ENCODE measurements around the gene CDH24. TPM values are rescaled to one million over a fixed set of nuclear protein-coding genes. Genes with fewer than 3 reads are reported as not detected.

CDH24 gene
- total RNA-seq, 1 experiment from 2014 or later: 17.9 TPM

DNA sequence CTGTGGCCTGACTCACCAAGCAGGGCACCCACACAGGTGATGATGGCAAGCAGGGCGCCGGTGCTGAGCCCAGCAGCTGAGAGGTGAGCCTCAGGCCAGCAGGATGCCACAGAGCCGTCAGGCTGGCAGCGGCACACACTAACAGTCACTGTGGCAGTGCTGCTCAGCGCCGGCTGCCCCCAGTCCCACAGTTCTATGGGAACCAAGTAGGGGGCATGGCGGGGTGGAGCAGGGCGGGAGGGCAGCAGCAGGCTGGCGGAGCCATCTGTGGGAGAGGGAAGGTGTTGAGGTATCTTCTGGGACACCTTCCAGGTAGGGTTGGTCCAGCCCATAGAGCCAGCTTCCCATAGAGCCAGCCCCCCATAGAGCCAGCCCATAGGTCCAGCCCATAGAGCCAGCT is 8.3 kb downstream of the CDH24 start (continued):
- TF ChIP-seq, protein P1, sequence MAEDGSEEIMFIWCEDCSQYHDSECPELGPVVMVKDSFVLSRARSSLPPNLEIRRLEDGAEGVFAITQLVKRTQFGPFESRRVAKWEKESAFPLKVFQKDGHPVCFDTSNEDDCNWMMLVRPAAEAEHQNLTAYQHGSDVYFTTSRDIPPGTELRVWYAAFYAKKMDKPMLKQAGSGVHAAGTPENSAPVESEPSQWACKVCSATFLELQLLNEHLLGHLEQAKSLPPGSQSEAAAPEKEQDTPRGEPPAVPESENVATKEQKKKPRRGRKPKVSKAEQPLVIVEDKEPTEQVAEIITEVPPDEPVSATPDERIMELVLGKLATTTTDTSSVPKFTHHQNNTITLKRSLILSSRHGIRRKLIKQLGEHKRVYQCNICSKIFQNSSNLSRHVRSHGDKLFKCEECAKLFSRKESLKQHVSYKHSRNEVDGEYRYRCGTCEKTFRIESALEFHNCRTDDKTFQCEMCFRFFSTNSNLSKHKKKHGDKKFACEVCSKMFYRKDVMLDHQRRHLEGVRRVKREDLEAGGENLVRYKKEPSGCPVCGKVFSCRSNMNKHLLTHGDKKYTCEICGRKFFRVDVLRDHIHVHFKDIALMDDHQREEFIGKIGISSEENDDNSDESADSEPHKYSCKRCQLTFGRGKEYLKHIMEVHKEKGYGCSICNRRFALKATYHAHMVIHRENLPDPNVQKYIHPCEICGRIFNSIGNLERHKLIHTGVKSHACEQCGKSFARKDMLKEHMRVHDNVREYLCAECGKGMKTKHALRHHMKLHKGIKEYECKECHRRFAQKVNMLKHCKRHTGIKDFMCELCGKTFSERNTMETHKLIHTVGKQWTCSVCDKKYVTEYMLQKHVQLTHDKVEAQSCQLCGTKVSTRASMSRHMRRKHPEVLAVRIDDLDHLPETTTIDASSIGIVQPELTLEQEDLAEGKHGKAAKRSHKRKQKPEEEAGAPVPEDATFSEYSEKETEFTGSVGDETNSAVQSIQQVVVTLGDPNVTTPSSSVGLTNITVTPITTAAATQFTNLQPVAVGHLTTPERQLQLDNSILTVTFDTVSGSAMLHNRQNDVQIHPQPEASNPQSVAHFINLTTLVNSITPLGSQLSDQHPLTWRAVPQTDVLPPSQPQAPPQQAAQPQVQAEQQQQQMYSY (CRISPR knock-in tag; IDR thresholded peaks at IDR 0.05): no peak
- TF ChIP-seq ZBTB21 (CRISPR knock-in tag; IDR thresholded peaks at IDR 0.05; ENCODE audit: borderline replicate concordance) (no peak), FOXJ3 (CRISPR knock-in tag; IDR thresholded peaks at IDR 0.05; ENCODE audit: borderline replicate concordance) (no peak), SP1 (CRISPR knock-in tag; conservative IDR thresholded peaks at IDR 0.05) (no peak), CDX4 (CRISPR knock-in tag; IDR thresholded peaks at IDR 0.05; ENCODE audit: borderline replicate concordance) (no peak), NR1H2 (CRISPR knock-in tag; IDR thresholded peaks at IDR 0.05) (no peak), OVOL2 (CRISPR knock-in tag; IDR thresholded peaks at IDR 0.05; ENCODE audit: borderline replicate concordance) (no peak), TEAD1 (CRISPR knock-in tag; IDR thresholded peaks at IDR 0.05) (no peak), JAZF1 (CRISPR knock-in tag; IDR thresholded peaks at IDR 0.05) (no peak), ZNF423 (CRISPR knock-in tag; IDR thresholded peaks at IDR 0.05) (no peak), PREB (CRISPR knock-in tag; IDR thresholded peaks at IDR 0.05; ENCODE audit: borderline replicate concordance) (no peak)
- TF ChIP-seq, protein P2, sequence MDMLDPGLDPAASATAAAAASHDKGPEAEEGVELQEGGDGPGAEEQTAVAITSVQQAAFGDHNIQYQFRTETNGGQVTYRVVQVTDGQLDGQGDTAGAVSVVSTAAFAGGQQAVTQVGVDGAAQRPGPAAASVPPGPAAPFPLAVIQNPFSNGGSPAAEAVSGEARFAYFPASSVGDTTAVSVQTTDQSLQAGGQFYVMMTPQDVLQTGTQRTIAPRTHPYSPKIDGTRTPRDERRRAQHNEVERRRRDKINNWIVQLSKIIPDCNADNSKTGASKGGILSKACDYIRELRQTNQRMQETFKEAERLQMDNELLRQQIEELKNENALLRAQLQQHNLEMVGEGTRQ (CRISPR knock-in tag; IDR thresholded peaks at IDR 0.05): no peak

- no peaks in the 10 kb centered on the region for H3K9me3 Mint-ChIP-seq
- no peaks in the 10 kb centered on the region for H3K27me3 Mint-ChIP-seq (ENCODE audit: low read depth)
- H3K4me3 Mint-ChIP-seq: no peak overlapping the region
- POLR2A ChIA-PET: interaction anchor here (0.5 kb wide), 1 partner anchor 243 kb away, joined by 3 read pairs; no protein-coding TSS in a partner anchor
- H3K36me3 Mint-ChIP-seq: peaks cover 6% of the 10 kb centered on the region
- H3K4me1 Mint-ChIP-seq: peaks cover 14% of the 10 kb centered on the region
- ATAC-seq (no peak), DNase-seq (ENCODE audit: low spot score) (no peak)
- TF ChIP-seq ZNF396 (CRISPR knock-in tag; IDR thresholded peaks at IDR 0.05; ENCODE audit: borderline replicate concordance) (no peak), RELA (CRISPR knock-in tag; IDR thresholded peaks at IDR 0.05; ENCODE audit: borderline replicate concordance) (no peak), STAT6 (CRISPR knock-in tag; conservative IDR thresholded peaks at IDR 0.05; ENCODE audit: low read depth) (no peak), KAT7 (CRISPR knock-in tag; IDR thresholded peaks at IDR 0.05; ENCODE audit: borderline replicate concordance) (no peak)
- peak overlapping the region; percentile 24; the same call in 1 of the 2 replicates for H3K27ac Mint-ChIP-seq
- CTCF ChIA-PET: interaction anchor here (0.6 to 4.0 kb wide), 3 partner anchors 52 to 62 kb away, joined by 3 to 25 read pairs (median 15); no protein-coding TSS in a partner anchor
Observed at GRCh38 chr14:23047751-23048693, 9.3 kb downstream of the CDH24 start.

All from WTC11 (cell line).